GM10847 (cell line): Measurements from ENCODE around the gene C1QTNF6.

Experiments used
- POLR2A ChIP-seq: IDR thresholded peaks from 2 replicates; pipeline ENCODE4 v1.6.1; 2011; ENCODE audit not compliant: insufficient read length; ENCODE audit errors: extremely low read depth

C1QTNF6 gene

DNA sequence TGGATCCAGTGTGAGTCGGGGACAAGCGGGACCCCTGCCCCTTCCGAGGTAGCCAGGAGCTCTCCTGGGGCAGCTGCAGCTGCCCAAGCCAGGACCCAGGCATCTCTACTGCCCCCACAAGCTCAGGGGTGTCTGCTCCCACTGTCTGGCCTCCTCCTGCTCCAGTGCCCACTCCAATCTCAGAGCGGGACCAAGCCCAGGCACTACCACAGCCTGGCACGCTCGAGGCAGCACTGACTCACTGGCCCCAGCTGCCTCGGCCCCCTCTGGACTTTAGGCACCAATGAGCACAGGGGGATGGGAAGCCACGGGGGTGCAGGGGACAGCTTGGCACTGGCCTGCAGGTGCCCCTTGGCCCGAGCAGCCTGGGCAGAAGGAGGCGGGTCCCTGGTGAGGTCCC, 46.6 kb downstream of the C1QTNF6 start:
- TF ChIP-seq POLR2A, result no peak

DNA sequence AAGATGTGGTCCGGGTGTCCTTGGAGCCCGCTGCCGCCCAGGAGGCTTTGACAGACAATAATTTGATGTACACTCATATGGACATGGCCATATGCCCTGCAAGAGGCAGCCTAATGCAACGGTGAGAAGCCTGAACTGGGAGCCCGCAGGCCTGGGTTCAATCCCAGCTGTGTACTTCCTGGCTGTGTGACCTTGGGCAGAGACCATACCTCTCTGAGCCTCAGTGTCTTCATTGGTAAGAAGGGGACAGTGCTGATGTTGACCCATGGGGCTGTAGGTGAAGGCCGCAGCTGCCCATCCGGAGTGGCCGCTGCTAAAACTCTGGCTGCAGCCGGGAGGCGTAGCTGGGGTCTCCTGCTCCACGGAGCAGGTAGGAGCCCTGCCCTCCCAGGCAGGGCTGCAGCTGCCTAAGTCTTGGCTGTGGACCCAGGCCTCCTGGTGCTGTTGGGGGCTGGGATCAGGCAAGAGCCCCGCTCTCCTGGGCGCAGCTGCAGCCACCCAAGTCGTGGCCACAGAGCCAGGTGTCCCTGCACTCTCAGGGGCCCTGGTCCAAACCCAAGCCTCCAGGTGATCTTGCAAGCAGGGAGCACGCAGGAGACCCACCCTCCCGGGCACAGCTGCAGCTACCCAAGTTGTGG, 47.2 kb downstream of the C1QTNF6 start:
- no peak for TF ChIP-seq POLR2A

DNA sequence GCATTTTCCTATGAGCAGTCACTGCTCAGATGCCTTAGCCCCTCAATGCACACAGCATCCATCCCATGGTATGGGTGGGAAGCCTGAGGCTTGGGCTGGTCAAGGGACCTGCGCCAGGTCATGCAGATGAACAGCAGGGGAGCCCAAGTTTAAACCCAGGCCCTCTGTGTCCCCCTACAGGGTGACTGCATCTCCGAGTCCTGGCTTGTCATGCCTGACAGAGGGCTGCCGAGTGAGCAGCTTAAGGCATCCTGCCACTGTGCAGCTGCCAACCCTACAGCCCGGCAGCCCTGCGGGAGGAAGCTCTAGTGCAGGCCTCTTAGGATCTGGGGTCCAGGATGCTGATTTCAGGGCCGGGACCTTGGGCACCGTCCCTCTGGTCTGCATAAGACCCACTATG, 48.3 kb downstream of the C1QTNF6 start:
- TF ChIP-seq POLR2A, result no peak

DNA sequence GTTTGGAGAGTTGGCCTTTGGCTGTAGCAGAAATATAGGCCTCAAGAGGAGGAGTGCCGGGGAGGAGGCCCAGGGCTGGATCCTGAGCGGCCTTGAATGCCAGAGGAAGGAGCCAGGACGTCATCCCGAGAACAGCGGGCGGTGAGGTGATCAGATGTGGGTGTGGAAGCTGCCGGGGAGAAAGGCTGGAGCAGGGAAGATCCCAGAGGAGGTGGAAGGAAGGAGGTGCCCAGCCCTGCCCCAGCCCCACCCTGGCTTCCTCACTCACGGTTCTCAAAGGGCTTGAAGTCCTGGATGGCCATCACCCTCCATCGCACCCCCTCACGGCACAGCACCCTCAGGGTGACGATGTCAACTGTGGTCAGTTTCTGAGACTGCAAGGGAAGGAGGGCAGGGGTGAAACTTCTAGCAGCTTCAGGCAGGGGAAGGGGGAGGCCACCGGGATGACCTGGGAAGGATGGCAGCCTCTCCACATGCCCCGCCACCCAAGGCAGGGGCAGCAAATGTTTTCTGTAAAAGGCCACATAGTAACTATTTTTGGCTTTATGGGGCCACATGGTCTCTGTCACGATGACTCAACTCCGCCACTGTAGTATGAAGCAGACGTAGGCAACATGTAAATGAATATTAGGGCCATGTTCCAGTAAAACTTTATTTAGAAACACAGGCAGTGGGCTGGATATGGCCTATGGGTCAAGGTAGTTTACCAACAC, 49.0 kb downstream of the C1QTNF6 start:
- TF ChIP-seq POLR2A, result no peak

DNA sequence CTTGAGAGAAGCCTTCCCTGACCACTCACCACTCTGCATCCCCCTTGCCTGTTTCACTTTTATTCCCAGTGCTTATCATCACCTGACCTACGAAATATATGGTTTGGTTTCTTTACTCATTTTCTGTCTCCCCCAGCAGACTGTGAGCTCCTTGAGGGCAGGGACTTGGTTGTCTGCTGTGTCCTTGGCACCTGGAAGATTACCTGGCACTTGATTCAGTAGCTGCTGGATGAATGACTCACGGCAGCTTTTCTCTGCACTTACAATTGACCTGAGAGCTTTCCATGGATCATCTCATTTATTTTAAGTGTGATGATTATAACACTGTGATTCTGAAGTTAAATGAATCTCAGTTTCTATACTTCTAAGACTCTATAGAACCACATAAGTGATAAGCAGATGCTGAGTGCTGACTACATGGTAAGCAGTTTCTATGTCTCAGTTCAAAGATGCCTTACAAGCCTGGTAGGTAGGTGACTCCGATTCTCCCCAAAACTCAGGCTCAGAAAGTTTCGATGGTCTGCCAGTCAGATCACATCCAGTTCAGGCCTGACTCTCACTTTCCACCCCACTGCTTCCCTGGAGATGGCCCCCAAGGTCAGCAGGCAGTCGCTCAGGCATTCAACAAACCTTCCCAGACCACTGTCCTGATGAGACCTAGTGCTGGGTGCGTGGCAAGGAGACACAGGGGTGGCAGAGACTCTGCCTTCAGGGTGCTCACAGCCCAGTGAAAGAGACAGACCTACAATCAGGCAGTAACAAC, 50.0 kb downstream of the C1QTNF6 start:
- no peak for TF ChIP-seq POLR2A

DNA sequence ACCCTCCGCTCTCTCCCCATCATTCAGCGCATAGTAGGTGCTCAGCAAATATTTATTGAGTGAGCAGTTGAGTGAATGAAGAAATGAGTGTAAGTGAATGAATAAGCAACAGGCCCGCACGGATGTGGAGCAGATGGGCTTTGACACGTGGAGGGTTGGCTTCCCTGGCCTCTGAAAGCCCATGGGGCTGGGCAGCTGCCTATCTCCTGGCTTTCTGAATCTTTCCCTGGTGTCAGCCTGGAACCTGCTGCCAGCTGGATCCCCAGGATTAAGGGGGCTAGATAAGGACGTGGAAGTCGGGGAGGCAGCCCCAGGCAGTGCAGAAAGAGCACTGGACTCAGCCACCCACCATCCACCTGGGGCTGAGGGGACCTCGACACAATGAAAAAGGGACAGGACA, 50.9 kb downstream of the C1QTNF6 start:
- no peak for TF ChIP-seq POLR2A

DNA sequence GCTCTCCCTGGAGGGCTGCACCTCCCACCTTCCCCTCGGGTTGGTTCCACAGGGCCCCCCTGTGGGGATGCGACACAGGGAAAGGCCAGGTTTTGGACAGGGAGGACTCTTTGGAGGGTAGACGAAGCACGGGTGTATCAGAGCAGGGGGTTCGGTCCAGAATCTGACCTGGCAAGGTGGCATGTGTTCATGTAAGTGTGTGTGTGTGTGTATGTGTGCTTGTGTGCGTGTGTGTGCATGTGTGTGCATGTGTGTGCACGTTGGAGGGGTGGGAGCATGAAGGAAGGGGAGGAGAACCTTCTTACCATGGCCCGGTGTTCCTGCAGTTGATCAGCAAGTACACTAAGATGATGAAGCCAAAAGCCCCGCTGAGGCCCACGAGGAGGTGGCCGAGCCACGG, 53.0 kb downstream of the C1QTNF6 start:
- no peak for TF ChIP-seq POLR2A

DNA sequence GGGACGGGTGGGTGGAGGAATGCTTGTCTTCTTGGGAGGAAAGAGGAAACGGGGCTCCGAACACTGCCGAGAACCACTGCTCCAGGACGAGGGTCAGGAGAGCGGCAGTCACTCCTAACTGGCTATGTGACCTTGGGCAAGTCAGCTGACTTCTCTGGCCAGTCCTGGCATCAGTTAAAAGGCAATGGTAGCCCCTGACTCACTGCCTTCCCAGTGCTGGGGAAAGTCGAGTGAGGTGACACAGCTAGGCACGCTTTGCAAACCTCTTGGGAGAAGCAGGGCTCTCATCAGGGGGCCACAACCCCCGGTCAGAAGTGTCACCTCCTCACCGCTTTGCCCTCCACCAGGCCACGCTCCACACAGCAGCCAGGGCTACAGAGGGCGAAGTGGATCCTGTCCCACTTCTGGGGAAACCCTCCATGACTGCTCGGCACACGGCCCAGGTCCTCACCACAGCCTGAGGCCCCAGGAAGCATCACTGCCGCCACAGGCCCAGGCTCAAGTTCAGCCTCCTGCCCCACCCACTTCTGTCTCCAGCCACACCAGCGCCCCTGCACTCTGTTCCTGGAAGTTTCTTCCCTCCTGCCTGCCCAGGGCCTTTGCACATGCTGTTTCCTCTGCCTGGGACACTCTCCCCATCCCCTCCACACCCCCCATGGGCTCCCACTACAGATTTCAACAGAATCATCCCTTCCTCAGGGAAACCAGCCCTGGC, 54.6 kb downstream of the C1QTNF6 start:
- no peak for TF ChIP-seq POLR2A

DNA sequence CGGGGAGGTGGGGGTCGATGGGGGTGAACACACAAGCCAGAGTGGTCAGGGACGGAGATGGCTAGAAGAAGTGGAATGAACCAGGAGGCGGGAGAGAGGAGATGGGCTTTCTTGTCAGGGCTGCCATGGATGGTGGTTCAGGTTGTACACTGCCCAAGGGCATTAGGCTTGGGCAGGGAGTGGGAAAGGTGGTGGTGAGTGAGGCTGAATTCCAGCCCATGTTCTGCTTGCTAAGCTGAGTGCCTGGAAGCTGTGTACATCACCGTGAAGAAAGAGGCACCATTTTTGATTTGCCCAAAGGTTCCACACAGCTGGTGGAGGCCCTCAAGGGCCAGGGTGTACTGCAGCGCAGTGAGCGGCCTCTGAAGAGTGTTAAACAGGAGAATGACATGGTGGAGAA, 55.3 kb downstream of the C1QTNF6 start:
- TF ChIP-seq POLR2A, result no peak
